Stimulated activated CD4-positive, alpha-beta T cell treated with anti-CD3 and anti-CD28 coated beads, Interleukin-12 subunit alpha, Interleukin-12 subunit beta, amount 100 ng/mL, for 4 hours (primary cell): Measurements from ENCODE around the gene LAMA5.

ENCODE experiments used
- DNase-seq: peaks from one replicate; pipeline ENCODE4 v3.0.0-alpha.2; 2020

Gene LAMA5

DNA sequence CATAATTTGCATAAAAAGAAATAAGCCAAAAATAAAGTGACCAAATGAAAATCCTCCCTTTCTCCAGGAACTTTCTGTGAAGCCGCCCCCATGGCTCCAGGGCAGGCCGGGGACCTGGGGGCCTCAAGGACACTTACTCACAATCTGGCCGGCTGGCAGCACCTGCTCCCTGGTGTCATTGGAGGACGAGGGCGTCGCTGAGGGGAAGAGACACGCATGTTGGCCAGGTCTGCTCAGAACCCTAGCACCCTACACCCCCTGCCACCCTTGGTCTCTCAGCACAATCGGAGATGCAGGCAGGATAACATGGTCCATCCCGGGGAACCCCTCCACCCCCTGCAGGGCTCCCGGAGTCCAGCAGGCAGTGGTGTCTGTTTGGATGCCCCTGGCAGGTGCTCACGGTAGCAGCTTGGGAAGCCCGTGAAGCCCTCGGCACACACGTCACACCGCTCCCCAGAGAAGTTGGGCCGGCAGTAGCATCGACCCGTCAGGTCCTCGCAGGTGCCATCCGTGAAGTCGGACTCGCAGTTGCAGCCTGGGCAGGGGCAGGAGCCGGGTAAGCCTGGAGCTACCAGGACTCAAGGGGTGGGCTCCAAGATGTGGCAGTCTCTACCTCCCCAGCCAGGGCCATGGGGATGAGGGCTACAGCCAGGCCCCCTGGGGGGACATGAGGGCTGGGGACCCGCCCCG, 21.3 kb downstream of the LAMA5 start:
- DNase-seq: no peak

DNA sequence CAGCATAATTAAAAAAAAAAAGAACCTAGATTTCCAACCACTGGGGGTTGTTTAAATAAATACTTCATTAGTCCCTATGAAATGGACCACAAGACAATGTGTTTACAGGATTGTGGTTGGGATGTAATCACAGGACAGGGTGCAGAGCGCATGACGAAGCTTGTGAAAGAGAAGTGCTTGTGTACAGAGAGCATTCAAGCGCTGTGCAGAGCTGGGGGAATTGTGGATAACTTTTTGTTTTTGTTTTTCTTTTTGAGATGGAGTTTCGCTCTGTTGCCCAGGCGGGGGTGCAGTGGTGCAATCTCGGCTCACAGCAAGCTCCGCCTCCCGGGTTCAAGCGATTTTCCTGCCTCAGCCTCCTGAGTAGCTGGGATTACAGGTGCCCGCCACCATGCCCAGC, 22.3 kb downstream of the LAMA5 start:
- DNase-seq: no peak

DNA sequence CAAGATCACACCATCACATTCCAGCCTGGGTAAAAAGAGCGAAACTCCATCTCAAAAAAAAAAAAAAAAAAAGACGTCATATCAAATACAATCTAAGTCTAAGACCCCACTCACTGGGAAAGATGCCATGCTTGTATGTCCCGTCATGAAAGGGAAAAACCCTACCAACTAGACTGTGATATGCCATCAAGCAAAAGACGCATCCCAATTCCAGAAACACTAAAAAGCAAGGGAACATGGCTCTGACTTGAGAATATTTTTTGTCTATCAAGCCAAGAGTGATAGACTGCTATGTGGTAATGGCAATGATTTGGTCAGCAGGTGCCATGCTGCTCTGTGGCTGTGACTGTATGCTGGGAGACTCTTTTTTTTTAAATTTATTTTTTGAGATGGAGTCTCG, 23.0 kb downstream of the LAMA5 start:
- no peak for DNase-seq

DNA sequence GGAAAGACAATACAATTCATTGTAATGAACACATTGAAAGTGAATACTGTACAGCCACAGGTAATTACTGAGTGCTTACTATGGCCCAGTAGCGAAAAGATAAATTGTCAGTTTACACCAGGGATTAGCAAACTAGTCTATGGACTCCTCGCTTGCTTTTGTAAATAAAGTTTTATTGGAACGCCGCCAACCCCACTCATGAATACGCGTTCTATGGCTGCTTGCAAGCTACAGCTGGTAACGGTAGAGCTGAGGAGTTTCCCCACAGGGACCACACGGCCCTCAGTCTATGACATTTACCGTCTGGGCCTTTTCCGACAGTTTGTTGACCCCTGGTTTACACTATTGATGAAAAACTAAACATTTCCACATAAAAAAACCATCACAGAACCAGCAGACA, 24.2 kb downstream of the LAMA5 start:
- DNase-seq: no peak

DNA sequence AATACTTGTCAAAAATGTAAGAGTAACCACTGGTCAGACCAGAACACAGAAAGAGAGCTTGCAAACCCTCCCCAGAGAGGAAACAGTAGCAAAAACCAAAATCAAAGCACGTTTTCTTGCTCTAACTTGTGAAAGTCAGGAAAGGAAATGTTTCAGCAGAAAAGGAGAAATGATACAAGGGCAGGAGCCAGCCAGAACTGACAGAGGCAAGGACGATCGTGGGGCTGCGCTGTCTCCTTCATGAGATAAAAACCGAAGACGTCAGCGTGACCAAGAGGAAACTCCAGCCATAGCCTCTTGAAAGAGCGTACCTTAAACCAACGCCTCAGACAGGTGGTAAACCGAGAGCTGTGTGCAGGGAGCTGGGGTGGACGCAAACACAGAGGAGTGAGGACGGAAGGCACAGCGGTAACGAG, 27.5 kb downstream of the LAMA5 start:
- DNase-seq: no peak

DNA sequence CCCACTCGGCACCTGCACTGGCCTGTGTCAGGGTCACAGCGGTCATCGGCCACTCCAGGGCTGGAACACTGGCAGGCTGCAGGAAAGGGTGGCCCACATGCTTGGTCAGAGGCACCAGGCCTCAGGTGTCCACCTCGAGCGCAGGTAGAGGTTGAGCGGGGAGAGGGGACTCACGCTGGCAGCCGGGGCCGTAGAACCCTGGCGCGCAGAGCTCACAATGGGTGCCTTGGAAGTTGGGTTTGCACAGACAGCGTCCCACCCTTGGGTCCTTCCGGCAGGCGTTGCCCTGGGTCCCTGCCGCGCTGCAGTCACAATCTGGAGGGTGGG, 28.9 kb downstream of the LAMA5 start:
- DNase-seq: no peak

DNA sequence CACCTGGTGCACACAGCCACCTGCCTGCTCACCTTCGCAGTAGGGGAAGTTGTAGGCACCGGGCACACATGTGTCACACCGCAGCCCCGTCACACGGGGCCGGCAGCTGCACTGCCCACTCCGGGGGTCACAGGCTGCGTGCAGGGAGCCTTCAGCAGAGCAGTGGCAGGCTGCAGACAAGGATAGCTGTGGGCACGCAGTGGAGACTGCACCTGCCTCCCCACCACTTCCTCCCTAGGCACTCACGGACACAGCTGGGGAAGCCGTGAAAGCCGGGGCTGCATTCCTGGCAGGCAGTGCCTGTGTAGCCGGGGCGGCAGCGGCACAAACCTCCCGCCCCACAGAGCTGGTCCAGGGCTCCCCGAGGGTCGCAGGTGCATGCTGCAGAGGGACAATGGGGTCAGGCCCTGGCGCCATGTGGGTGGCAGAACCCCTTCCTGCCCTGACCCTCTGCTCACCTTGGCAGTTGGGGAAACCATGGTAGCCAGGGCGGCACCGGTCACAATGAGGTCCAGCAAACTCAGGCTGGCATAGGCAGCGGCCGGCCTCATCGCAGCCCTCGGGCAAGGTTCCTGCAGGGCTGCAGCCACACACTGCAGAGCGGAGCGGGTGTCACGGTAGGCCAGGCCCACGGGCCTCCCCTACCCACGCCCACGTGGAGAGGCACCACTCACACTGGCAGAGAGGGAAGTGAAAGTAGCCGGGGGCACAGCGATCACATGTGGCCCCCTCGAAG, 29.4 kb downstream of the LAMA5 start:
- DNase-seq: no peak

DNA sequence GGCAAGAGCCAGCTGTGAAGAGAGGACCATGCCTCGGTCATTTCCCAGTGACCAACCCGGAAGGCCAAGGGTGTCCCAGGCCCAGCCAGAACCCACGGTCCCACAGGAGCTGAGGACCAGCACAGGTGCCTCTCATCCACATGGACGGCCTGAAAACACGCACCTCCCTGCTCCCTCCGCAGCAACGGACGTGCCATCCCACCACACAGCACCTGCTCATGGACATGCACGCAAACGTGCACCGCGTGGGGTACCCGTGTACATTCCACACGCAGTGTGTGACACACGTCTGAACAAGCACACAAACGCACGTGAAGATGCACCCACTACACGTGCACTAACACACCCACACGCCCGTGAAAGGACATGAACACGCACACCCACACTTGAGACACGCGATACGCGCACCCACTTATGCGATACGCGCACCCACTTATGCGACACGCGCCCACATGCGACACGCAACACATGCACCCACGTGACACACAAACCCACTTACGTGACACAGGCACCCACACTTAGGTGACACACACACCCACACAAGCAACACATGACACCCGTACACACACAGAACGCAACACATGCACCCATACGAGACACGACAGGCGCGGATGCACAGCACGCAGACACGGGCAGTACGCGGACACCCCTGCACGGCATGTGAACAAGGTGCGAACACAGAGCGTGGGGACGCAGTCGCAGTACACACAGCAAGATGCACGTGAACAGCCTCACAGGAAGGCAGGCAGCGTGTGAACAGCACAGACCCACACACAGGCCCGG, 30.1 kb downstream of the LAMA5 start:
- DNase-seq: no peak

DNA sequence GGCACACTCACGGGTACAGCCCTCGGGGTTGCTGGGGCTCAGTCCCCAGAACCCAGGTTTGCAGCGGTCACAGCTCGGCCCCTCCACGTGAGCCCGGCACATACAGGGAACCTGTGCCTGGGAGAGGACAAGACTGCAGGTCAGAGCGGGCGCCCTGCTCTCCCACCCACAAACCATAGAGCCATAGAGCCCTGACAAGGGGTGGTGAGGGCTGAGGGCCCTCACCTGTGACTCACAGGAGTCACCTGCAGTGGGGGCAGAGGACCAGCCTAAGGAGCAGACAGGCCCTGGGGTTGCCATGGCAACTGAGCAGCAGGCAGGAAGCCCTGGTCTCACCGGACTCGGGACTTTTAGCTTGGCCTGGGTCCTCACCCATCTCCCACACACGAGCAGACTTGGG, 30.8 kb downstream of the LAMA5 start:
- DNase-seq: no peak

DNA sequence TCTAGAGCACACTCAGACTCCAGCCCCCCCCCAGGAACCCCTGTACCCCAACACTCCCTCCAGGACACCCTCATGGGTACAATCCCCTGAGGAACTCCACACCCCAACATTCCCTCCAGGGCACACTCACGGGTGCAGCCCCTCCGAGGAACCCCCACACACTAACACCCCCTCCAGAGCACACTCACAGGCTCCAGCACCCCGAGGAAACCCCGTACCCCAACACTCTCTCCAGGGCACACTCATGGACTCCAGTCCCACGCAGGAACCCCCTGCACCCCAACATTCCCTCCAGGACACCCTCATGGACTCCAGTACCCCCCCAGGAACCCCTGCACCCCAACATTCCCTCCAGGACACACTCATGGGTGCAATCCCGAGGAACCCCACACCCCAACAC, 31.6 kb downstream of the LAMA5 start:
- DNase-seq: no peak

DNA sequence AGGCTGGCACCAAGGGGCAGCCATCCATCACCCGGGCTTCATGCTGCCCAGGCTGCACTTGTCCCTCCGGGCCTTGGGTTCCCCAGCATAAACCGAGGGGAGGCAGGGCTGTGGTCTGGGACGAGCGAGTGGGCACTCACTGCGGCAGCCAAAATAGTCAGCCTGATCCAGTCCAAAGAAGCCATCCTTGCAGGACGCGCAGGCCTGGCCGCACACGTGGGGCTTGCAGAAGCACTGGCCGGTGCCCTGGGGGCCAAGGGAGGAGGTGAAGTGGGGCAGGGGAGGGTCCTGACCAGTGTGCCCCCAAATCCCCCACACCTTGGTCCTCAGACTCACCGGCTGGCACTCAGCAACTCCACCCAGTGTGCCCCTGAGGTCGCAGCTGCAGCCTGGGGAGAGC, 32.2 kb downstream of the LAMA5 start:
- no peak for DNase-seq

DNA sequence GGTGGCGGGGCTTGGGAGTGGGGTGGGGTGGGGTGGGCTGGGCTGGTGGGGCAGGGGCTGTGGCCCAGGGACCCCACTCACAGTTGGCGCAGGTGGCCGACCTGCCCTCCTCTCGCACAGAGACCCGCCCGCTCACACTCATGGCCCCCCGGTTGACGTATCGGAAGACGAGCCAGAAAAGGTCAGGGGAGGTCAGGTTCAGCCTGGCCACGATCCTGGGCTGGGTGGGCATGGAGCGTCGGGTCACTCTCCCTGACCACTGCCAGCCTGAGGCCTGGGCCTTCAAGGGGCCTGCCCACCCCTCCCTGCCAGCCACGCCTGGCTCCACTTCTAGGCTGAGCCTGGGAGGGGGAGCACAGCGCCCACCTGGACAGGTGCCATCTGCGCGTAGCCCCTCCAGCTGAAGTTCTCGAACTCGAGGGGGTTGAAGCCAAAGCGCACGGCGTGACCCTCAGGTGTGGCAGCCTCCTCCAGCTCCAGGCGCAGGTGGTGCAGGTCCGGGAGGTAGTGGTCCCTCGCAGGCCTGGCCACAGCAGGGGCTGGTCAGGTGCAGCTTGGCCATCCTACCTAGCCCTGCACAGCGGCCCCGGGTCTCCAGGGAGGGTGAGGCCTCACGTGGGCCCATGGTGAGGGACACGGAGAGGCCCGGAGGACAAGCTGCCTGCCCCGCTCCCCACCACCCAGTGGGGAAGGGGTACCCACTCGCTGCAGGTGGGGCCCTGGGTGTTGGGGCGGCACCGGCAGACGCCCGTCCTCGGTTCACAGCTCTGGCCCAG, 33.1 kb downstream of the LAMA5 start:
- no peak for DNase-seq

DNA sequence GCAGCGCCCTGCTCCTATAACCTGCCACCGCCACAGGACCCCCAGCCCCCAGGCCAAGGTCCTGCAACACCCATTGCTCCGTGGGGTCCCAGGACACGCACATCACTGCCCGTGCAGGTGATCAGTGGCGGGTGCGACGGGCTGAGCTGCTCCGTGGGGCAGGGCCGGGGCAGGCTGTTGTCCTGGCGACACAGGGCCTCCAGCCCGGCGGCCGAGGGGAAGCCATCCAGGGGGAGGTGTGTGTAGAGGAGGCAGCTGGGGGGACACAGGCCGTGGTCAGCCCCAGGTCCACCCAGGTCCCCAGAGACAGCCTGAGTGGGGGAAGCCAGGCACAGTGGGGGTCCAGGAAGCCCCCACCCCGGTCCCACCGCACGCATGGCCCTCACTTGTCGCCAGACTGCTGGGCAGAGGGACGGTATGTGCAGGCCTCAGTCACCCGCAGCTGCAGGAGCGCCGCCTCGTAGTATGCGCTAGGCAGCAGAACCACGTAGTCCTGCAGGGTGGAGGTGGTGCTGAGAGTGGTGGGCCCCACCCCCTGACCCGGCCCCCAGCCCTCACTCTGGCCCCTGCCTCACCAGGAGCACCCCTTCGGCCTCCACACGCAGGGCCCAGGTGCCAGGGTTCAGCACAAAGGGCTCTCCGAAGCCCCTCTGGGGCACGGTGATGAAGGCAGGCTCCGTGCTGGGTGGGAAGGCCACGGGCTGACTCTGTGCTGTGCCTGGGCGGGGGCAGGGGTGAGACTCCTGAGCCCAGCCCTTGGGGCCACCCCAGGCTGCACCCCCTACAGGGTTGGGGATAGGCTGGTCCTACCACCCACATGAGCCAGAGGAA, 33.9 kb downstream of the LAMA5 start:
- DNase-seq: no peak

DNA sequence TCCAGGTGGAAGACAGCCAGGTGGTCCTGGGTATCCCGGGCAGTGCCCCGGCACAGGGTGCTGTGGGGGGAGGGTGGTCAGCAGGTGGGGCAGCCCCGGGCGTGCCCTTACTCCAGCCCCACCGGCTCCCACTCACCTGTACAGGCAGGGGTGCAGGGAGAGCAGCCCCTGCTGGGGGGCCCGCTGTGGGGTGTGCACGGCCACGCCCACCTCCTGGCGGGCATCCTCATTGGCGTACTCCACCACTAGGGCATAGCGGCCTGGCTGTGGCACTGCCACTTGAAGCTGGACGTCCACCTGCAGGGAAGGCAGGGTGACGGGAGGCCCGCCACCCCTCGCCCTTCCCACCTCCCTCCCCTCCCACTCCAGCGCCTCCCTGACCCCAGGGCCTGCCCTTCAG, 34.7 kb downstream of the LAMA5 start:
- no peak for DNase-seq

DNA sequence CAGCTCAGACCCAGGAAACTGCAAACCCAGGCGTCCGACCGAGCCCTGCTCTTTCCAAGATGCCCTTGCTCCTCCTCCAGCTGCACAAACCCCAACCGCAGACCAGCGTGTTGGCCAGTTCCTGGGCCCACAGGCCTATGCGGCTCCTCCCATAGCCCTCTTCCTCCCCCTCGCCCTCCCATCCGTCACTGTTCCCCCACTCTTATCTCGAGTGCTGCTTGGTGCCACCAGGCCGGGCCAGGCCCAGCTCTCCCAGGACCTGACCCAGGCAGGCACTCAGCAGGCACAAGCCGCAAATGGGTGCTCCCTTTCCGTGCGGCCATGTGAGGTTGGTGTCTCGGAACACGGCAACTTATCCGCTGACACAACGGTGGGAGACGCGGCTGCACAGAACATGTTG, 35.8 kb downstream of the LAMA5 start:
- DNase-seq: no peak

DNA sequence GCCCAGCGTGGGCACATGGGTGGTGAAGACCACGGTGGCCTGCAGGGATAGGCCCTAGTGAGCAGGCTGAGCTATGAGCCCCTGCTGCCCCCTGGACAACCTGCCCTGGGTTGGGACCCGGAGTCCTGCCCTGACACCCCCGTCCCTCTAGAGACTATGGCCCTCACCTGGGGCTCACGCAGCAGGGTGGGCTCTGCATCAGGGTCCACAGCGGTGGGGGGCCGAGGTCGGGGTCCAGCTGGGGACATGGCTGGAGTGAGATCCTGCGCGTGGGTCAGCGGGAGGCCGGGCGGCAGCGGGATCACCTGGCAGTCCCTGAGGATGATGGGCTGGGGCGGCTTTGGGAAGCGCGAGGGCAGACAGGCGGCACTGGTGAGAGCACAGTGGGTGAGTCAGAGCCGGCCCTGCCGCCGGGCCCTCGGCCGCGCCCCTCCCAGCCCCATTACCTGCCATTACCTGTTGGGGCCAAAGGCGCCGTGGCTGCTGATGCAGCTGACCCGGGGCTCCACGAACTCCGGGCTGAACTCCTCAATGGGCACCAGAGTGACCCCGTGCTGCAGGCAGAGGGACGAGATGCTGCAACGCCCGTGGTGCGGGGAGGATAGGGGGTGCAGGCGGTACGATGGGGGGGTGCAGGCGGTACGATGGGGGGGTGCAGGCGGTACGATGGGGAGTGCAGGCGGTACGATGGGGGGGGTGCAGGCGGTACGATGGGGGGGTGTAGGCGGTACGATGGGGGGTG, 36.4 kb downstream of the LAMA5 start:
- DNase-seq: no peak

DNA sequence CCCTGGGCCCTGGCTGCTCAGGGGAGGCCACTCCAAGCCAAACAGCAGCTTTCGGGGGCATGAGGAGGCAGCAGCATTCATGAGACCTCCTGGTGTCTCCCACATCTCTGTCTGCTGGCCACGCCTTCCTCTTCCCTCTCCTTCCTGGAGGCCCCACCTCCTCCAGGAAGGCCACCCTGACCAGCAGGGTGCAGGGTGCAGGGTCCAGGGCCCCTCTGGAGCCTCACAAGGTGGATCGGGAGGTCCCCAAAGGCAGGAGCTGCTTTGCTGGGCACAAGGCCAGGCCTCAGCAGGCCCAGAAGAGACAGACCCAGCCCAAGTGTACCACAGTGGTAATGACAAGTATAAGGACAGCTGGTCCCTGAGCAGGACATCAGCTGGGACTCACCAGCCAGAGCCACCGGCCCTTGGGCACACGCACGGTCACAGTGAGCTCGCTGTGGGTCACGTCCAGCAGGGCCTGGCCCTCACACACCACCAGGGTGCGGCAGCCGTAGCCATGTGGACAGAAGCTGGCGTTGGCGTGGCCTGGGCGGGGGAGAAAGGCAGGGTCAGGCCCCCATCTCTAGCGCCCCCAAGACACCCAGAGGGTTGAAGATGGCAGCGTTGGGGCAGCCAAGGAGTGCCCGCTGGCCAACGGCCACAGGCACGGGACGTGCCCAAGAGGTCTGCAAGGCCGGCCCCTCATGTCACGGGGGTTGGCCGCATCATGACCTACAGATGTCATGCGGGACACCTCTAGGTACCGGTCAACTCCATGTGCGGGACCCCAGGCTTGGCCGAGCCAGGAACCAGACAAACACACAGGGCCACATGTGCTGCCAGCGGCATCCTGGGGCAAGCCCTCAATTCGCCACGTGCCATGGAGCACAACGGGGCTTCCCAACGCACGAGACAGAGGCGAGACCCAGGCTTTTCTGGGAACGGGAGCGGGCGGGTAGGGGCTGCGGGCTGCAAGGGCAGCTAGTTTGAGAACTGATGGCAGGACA, 37.4 kb downstream of the LAMA5 start:
- DNase-seq: no peak

DNA sequence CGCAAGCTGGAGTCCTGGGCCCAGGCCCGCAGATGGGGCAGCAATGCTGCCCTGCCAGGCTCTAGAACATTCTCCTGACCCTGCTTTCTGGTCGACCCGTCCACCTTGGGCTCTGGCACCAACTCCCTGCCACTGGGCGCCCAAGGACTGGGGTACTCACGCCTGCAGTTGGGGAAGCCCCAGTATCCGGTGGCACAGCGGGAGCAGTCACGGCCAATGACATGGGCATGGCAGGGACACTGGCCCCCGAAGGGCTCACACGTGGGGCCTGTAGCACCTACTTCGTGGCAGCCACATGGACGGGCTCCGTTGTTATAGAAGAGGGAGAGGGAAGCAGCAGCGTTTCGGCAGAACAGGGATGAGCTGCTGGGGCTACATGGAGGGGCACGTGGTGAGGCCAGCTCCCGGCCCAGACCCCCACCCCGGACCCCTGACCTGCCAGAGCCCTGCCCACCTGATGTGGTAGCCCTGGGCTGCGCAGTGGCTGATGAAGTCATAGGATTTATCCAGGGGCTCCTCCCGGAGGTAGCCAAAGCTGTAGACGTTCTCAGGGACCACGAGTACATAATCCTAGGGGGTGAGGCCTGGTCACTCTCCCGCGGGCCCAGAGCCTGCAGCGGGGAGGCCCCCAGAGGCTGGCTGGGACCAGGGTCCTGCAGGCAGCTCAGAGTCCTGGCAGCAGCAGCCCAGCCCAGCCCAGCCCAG, 38.3 kb downstream of the LAMA5 start:
- DNase-seq: no peak

DNA sequence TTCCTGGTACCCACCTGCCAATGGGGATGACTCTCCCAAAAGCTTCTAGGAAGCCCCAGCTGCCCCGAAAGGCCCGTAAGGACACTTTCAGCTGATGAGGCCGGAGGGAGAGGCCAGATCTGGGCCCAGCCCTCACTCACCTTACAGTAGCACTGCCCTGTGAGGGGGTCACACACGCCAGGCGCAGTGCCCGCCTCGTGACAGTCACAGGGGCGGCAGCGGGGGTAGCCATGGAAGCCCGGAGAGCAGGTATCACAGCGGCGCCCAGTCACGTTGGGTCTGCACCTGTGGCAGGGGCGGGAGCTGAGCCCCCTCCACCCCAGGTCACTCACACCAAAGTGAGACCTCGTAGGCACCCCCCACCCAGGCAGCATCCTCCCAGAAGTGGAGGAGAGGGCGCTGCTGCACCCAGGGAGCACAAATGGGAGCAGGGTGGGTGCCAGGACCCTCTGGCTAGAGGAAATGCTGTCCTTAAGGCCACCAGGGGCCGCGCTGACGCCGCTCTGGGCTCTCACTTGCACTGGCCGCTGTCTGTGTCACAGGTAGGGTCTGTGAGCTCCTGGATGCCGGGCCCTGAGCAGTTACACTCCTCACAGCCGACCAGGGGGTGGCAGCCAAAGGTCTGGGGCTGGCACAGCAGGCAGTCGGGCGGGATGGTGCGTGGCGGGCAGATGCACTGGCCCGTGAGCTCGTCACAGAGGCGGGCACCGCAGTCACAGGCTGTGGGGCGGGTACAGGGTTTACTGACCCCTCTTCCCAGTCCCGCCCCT, 39.2 kb downstream of the LAMA5 start:
- DNase-seq: no peak
